Measurements from ENCODE around the gene MARVELD2.
"Not testable (repeated sequence)": the region's sequence is repeated elsewhere in the genome, so short reads cannot be mapped to it uniquely, and the experiment has no call there.

The MARVELD2 gene

DNA sequence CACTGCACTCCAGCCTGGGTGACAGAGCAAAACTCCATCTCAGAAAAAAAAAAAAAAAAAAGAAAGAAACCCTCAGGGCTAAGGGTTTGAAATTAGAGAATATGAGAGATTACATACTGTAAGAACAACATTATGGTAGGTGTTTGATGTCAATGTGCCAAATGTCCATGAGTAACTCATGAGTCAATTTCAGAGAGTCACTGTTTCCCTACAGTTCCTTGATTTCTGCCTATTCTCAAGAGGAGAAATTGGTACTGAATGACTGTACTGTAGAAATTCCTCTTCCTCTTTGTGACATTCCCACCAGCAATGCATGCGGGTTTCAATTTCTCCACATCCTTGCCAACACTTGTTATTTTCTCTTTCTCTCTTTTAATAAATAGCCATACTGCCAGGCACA is 35.2 kb downstream of the MARVELD2 start:
- DNase-seq (ENCODE audit: low spot score) = peak; percentile 73

DNA sequence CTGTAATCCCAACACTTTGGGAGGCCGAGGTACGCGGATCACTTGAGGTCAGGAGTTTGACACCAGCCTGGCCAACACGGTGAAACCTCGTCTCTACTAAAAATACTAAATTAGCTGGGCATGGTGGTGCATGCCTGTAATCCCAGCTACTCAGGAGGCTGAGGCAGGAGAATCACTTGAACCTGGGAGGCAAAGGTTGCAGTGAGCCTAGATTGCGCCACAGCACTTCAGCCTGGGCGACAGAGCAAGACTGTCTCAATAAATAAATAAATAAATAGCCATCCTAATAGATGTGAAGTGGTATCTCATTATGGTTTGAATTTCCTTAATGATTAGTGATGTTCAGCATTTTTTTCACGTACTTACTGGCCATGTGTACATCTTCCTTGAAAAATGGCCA is 35.6 kb downstream of the MARVELD2 start:
- not testable (repeated sequence) for DNase-seq (ENCODE audit: low spot score)

DNA sequence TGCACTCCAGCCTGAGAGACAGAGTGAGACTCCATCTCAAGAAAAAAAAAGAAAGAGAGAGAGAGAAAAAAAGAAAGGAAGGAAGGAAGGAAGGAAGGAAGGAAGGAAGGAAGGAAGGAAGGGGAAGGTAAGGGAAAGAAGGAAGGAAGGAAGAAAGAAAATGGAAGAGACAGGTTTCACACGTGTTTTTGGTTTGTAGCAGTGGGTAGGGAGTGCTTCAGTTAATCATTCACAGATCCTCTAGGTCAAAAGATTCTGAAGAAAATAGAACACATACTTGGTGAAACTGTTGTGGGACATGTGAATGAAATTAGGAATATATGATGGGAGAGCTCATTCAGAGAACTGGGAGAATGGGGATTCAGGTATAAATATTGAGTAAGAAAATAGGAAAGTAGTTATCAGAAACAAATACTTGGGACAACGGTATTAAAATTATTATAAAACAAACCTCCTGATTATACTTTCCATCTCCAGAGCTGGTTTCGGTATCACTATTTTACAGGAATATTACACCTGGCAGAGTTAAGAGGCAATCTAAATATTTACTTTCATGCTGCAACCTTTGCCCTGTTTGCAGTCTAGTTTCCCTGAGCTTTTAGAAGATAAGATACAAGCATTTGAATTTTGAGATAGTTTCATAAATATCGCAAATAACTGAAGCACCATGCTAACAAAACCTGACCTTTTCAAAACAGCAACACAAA is 37.2 kb downstream of the MARVELD2 start:
- no peak for DNase-seq (ENCODE audit: low spot score)

DNA sequence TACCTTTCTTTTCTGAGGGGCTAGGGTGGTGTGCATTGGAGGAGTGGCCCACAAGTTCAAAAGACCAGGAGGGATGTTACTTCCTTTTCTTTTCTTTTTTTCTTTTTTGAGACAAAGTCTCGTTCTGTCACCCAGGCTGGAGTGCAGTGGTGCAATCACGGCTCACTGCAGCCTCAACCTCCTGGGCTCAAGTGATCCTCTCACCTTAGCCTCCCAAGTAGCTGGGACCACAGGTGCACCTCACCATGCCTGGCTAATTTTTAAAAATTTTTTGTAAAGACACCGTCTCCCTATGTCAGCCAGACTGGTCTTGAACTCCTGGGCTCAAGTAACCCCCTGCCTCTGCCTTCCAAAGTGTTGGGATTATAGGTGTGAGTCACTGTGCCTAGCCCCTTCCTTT is 38.6 kb downstream of the MARVELD2 start:
- DNase-seq (ENCODE audit: low spot score) = not testable (repeated sequence)

DNA sequence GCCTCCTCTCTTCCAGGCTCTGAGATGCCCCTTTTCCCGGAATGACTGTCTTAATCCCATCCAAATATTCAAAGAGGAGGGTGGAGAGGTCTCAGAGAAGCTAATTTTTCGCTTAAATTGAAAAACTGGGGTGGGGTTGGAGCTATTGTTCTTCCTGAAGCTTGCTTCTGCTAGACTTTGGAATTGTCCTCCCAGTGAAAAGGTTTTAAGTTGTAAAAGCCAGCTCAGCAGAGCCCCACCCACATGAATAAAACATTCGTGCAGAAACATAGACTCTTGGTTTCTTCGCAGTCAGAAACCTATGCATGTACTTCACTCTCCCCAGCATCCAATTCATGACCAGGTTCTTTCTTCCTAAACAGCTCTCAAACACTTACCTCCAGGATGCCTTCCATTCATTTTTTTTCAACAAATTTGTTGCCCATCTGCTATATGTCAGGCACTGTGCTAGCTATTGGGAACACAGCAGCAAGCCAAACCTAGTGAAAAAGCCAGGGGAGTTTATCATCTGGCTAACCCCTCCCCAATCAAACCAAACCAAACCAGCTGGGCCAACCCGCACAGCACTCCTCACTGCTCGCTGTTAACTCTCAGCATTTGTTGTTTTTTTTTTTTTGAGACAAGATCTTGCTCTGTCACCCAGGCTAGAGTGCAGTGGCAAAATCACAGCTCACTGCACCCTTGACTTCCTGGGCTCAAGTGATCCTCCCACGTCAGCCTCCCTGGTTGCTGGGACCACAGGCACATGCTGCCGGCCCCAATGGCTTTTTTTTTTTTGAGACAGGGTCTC is 39.7 kb downstream of the MARVELD2 start:
- DNase-seq (ENCODE audit: low spot score) = no peak

DNA sequence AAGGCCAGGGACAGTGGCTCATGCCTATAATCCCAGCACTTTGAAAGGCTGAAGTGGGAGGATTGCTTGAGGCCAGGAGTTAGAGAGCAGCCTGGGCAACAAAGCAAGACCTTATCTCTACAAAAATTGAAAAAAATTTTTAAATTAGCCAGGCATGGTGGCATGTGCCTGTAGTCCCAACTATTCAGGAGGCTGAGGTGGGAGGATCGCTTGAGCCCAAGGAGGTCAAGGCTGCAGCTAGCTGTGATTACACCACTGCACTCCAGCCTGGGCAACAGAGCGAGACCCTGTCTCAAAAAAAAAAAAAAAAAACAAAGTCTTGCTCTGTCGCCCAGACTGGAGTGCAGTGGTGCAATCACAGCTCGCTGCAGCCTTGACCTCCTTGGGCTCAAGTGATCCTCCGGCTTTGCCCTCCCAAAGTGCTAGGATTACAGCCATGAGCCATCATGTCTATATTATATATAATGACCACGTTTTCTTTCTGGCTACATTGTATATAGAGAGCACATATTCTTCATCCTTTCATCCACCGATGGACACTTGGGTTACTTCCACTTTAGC is 40.6 kb downstream of the MARVELD2 start:
- DNase-seq (ENCODE audit: low spot score) = not testable (repeated sequence)

DNA sequence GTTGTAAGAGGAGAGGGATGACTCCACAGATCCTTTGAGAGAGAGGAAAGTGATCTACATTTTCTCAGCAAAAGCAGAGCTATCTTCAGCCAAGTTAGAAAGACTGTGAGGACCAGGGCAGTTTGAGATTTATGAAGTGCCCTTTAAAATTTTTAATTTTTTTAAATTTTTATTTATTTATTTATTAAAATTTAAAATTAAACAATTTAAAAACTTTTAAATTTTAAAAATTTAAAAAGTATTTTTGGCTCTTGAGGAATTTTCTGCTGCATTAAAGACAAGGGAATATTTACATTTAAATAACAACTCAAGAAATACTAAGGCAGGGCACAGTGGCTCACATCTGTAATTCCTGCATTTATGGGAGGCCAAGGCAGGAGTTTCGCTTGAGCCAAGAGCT is 47.3 kb downstream of the MARVELD2 start:
- no peak for DNase-seq (ENCODE audit: low spot score)

DNA sequence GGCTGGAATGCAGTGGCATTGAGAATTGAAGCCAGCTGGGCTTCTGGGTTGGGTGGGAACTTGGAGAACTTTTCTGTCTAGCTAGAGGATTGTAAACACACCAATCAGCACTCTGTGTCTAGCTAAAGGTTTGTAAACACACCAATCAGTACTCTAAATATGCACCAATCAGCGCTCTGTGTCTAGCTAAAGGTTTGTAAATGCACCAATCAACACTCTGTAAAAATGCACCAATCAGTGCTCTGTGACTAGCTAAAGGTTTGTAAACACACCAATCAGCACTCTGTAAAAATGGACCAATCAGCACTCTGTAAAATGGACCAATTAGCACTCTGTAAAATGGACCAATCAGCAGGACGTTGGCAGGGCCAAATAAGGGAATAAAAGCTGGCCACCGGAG is 51.5 kb downstream of the MARVELD2 start:
- not testable (repeated sequence) for DNase-seq (ENCODE audit: low spot score)

DNA sequence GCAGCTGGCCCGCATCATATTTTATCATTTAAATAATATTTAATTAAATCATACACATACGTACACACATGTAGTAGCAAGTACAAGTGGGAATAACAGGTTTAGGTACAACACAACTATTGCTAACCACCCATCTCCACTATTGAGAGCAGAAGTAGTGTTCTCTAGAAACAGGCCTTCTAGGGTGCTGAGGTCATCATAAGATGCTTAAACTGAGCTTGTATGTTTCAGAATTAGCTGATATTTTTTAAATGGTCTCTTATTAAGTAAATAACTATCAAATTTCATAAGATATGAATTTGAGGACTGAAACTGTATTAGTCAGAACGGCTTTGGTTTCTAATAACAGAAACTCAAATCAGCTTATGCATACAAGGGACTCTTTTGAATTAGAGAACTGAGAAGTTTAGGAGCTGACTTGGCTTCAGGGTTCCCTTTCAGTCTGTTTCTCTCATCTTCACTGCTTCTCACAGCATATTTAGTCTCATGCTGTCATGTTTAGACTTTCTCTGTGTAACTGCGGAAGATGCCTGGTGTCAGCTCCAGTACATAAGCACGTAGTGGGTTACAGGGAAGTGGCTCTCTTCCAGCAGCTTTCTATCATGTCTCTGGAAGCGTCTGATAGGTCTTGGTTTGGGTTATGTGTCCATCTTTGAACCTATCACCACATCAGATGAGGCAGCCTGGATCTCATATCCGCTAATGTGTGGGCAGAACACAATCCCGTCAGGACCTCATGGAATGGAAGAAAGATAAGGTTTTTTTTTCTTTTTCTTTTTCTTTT is 52.7 kb downstream of the MARVELD2 start:
- DNase-seq (ENCODE audit: low spot score) = no peak

DNA sequence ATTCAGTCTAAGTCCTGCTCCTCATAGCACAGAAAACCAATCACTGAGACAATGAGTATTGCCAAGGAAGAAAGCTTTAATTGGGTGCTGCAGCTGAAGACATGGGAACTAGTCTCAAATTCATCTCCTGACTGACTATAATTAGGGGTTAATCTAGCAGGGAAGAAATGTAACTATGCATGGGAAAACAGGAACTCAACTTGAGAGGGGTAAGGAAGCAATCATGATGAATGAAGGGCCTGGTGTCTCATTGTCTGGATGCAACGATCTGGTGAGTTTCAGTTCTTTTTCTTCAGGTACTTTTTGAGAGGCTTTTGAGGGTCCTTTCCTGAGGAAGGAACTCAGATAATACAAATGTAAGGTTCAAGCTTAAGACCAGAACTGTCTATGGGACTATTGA is 53.7 kb downstream of the MARVELD2 start:
- no peak for DNase-seq (ENCODE audit: low spot score)

DNA sequence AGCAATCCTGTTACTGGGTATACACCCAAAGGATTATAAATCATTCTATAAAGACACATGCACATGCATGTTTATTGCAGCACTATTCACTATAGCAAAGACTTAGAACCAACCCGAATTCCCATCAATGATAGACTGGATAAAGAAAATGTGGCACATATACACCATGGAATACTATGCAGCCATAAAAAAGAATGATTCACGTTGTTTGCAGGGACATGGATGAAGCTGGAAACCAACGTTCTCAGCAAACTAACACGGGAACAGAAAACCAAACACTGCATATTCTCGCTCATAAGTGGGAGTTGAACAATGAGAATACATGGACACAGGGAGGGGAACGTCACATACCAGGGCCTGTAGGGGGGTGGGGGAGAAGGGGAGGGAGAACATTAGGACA is 56.6 kb downstream of the MARVELD2 start:
- not testable (repeated sequence) for DNase-seq (ENCODE audit: low spot score)

DNA sequence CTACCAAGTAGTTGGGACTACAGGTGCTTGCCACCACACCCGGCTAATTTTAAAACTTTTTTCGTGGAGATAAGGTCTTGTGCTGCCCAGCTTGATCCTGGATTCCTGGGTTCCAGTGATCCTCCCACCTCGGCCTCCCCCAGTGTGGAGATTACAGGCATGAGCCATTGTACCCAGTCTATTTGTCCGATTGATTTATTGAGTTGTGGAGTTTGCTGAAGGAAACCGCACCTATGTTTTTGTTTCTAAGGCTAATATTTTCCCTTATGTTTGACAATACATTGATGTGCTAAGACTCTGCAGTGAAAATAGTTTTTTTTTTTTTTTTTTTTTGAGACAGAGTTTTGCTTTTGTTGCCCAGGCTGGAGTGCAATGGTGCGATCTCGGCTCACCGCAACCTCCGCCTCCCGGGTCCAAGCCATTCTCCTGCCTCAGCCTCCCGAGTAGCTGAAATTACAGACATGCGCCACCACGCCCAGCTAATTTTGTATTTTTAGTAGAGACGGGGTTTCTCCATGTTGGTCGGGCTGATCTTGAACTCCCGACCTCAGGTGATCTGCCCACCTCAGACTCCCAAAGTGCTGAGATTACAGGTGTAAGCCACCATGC is 57.7 kb downstream of the MARVELD2 start:
- not testable (repeated sequence) for DNase-seq (ENCODE audit: low spot score)

DNA sequence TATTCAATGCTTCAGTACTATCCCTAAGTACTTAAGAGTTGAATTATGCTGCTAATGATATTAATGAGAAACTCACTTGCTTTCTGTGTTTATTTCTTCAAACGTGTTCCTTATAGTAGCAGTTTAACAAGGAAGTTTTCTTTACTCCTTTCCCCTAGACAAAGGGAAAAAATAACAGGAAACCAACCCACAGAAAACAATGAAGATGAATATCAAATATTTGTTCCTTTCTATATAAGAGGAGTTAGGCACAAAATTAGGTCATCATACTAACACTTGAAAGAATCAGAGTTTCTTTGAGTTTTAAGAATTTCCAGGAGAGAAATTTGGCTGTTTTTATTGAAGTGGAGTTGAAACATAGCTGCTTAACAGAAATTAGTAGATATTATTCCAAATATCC is 62.3 kb downstream of the MARVELD2 start:
- DNase-seq (ENCODE audit: low spot score) = no peak

DNA sequence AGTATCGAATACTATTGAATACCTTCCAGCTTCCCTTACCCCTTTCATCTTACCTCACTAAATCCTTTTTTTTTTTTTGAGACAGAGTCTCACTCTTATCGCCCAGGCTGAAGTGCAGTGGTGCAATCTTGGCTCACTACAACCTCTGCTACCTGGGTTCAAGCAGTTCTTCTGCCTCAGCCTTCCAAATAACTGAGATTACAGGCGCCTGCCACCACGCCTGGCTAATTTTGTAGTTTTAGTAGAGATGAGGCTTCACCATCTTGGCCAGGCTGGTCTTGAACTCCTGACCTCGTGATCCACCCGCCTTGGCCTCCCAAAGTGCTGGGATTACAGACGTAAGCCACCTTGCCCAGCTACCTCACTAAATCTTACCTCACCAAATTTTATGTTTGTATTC is 63.4 kb downstream of the MARVELD2 start:
- not testable (repeated sequence) for DNase-seq (ENCODE audit: low spot score)

DNA sequence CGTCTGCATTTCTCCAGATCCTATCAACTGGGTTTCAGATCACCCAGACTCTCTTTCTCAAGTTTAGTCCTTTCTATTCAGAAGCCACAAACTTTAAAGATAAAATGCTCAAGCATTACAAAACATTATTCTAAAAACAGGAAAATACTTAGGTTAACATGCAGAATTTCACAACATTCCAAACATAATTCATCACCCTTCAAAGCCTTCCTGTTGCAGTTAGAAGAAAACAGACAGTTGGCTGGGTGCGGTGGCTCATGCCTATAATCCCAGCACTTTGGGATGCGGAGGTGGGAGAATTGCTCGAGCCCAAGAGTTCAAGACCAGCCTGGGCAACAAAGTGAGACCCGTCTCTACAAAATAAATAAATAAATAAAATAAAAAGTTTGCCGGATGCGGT is 70.0 kb downstream of the MARVELD2 start:
- peak; percentile 54 for DNase-seq (ENCODE audit: low spot score)

DNA sequence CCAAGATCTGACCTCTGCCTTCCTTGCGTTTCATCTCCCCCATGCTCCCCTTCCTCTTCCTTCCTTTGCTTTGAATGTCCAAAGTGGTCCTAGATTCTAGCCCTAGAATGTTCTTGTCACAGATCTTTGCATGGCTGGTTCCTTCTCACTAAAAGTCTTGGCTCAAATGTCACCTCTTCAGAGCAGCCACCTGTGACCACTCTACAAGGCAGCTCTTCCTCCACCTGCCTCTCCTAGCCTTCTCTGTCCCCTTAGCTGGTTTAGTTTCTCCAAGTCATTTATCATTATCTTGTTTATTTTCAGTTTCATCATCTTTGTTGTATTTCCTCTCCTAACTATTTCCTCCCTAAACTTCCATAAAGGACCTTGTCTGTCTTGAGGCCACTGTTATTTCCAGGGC is 70.6 kb downstream of the MARVELD2 start:
- no peak for DNase-seq (ENCODE audit: low spot score)

DNA sequence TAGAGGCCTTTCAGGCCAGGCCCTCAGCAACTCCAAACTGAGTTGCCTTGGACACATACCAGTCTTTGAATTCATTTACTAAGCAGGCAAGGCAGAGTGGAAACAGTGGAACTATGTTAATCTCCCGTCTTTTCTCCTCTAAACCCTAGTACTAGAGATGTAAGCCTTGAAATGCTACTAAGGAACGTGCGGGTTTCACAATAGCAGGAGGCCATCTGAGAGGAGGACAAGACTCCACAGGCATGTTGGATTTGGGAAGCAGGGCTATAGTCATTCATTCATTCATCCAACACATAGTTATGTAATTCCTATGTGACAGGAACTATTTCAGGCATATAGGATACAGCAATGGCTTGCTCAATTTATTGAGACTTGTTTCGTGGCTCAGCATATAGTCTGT is 74.3 kb downstream of the MARVELD2 start:
- no peak for DNase-seq (ENCODE audit: low spot score)

DNA sequence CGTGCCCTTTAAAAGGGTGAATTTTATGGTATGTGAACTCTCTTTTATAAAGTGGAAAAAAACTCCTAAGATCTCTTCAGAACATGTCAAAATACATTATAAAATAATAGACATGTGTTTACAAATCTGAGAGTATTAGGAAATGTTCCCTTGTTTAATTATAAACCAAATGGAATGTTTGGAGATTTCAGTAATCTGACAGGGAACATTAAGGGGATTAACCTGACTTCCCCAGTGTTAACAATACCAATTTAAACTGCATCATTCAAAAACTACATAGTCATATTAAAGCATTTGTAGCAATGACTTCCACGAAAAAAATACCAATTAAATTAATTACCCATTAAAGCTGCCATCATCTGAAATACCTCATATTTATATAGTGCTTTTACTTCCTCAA is 76.1 kb downstream of the MARVELD2 start:
- DNase-seq (ENCODE audit: low spot score) = no peak

DNA sequence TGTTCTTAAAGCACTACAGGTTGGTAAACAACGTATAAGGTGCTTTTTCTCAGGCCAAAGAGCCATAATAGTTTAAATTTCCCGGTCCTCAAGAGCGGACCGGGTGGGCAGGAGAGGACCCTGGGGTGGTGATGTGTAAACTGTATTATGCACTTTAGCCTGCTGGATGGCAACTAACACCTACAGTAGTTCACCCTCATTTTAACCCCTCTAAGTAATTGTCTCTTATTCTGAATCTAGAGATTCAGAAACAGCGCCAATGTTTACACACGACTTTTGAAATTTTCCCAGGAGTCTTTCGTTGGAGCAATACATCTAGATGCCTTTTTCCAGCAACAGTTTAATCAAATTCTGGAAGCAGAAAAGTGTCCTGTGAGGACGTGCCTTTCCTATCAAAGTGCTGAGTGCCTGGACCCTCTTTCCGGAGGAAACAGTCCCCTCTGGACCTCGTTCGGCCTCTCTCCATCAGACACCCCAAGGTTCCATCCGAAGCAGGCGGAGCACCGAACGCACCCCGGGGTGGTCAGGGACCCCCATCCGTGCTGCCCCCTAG is 77.0 kb downstream of the MARVELD2 start:
- no peak for DNase-seq (ENCODE audit: low spot score)

DNA sequence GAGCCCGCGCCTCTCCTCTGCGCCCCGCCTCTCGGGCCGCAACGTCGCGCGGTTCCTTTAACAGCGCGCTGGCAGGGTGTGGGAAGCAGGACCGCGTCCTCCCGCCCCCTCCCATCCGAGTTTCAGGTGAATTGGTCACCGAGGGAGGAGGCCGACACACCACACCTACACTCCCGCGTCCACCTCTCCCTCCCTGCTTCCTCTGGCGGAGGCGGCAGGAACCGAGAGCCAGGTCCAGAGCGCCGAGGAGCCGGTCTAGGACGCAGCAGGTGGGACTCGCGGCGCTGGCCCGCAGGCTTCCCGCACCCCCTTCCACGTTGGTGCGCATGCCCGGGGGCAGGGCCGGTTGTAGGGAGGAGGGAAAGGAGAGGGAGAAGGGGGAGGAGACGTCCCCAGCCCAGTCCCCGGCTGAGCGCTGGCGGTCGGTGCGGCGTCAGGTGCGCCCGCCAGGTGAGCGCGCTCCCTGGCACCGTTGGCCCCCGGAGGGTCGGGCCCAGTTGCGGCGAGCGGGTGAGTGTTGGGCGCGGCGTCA is 77.5 kb downstream of the MARVELD2 start, which contains the start of gene OCLN:
Gene OCLN, plus strand, starts transcription at position 400 of the 532 bp plus-strand sequence. CDS start 11,455 bp downstream, outside the sequence.
- DNase-seq (ENCODE audit: low spot score) = peak; percentile 55

DNA sequence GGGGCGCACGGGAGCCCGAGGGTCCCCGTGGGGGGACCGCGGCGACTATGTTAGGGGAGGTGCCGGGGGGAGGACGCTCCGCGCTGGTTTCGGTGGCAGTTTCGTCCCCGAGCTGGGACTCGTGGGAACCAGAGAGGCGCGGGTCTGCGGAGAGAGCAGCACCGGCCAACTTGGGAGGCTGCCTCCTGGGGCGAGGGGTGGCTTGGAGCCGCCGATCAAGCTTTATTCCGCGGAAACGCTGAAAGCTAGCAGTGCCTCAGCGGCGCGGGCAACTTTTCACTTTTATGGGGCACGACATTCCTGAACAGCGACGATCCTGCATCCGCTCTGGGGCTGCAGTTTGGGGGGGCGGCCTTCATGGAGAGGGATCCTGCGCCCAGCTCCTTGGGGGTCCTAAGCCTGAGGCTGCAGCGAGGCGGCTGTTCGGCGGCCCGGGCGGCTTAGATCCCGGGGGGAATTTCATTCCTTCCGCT is 78.0 kb downstream of the MARVELD2 start:
- DNase-seq (ENCODE audit: low spot score) = peak; percentile 40
